ENCODE results near the gene GBP1.
"Not testable (repeated sequence)": the region's sequence is repeated elsewhere in the genome, so short reads cannot be mapped to it uniquely, and the experiment has no call there.

The GBP1 gene

DNA sequence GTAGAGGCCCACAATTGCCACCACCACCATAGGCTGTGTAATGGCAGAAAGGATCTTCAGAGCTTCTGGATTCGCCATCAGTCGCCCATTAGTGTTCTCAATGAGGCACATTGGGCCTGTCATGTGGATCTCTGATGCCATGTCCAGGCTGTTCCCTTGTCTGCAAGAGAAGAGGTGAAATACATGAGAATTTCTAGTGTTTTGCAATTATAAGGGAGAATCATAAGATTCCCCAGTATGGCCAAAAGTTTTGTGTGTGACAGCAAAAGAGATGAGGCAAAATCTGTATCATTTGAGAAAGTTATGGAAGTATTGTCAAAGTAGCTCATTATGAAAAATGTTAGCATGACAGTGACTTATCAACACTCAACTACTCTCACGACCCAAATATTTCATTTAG, 1.9 kb downstream of the GBP1 start:
- peaks cover 9 to 16% (median 14%) of the 10 kb centered on the region in 5 donors for H3K36me3 ChIP-seq (ENCODE audit: control insufficient read depth in 5 of 5, insufficient read depth in 5 of 5, low read length in 5 of 5)
- no peaks in the 10 kb centered on the region for H3K27me3 ChIP-seq (ENCODE audit: control insufficient read depth in 5 of 5, insufficient read depth in 4 of 5, low read length in 5 of 5)
- H3K9ac ChIP-seq (ENCODE audit: low read length in 5 of 5): no peak overlapping the region
- no peak overlapping the region for H3K27ac ChIP-seq (ENCODE audit: low read depth, low read length)
- H3K4me3 ChIP-seq (ENCODE audit: low read depth in 1 of 5, low read length in 5 of 5): peak overlapping the region in 2 of 5 donors; percentile 28 to 29
- no peaks in the 10 kb centered on the region for H3K9me3 ChIP-seq (ENCODE audit: control insufficient read depth in 5 of 5, low read length in 5 of 5)
- H3K4me1 ChIP-seq (ENCODE audit: control insufficient read depth in 5 of 5, insufficient read depth in 5 of 5, low read length in 5 of 5): peaks cover 4 to 23% (median 21%) of the 10 kb centered on the region in 5 donors

DNA sequence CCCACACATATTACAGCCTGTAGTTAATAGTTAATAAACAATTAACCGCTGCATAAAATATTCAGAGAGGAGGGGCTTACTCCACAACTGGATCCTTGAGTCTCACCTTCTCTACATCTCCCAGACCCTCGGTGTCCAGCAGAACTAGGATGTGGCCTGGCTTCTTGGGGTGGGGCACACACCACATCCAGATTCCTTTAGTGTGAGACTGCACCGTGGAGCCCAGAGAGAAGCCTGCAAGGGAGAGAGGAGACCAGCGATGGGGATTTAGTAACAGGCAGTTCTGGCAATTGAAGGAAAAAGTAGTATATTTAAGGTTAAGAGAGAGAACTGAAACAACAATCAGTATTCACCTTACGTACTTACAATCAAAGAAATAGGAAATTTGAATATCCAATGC, 4.9 kb downstream of the GBP1 start:
- no peaks in the 10 kb centered on the region for H3K27me3 ChIP-seq (ENCODE audit: control insufficient read depth in 5 of 5, insufficient read depth in 4 of 5, low read length in 5 of 5)
- no peak overlapping the region for H3K4me3 ChIP-seq (ENCODE audit: low read depth in 1 of 5, low read length in 5 of 5)
- peaks cover 27 to 44% (median 38%) of the 10 kb centered on the region in 5 donors for H3K36me3 ChIP-seq (ENCODE audit: control insufficient read depth in 5 of 5, insufficient read depth in 5 of 5, low read length in 5 of 5)
- H3K4me1 ChIP-seq (ENCODE audit: control insufficient read depth in 5 of 5, insufficient read depth in 5 of 5, low read length in 5 of 5): peaks cover 0 to 19% (median 17%) of the 10 kb centered on the region in 5 donors
- no peak overlapping the region for H3K27ac ChIP-seq (ENCODE audit: low read depth, low read length)
- H3K9ac ChIP-seq (ENCODE audit: low read length in 5 of 5): no peak overlapping the region
- H3K9me3 ChIP-seq (ENCODE audit: control insufficient read depth in 5 of 5, low read length in 5 of 5): no peaks in the 10 kb centered on the region

DNA sequence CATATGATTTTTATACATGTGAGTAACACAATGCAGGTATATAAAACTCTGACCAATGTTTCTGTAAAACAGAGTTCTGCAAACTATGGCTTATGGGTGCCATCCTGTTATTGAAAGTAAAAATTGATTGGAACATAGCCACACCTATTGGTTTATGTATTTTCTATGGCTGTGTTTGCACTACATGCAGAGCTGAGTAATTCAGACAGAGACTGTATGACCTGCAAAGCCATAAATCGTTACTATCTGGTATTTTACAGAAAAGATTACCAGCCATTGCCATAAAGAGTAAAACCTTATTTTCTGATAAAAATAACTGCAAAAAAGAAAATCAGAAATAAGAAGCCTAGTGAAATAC, 13.1 kb downstream of the GBP1 start:
- no peaks in the 10 kb centered on the region for H3K27me3 ChIP-seq (ENCODE audit: control insufficient read depth in 5 of 5, insufficient read depth in 4 of 5, low read length in 5 of 5)
- no peak overlapping the region for H3K4me3 ChIP-seq (ENCODE audit: low read depth in 1 of 5, low read length in 5 of 5)
- H3K9me3 ChIP-seq (ENCODE audit: control insufficient read depth in 5 of 5, low read length in 5 of 5): no peaks in the 10 kb centered on the region
- H3K4me1 ChIP-seq (ENCODE audit: control insufficient read depth in 5 of 5, insufficient read depth in 5 of 5, low read length in 5 of 5): no peaks in the 10 kb centered on the region
- no peak overlapping the region for H3K27ac ChIP-seq (ENCODE audit: low read depth, low read length)
- no peak overlapping the region for H3K9ac ChIP-seq (ENCODE audit: low read length in 5 of 5)
- H3K36me3 ChIP-seq (ENCODE audit: control insufficient read depth in 5 of 5, insufficient read depth in 5 of 5, low read length in 5 of 5): peaks cover 35 to 69% (median 51%) of the 10 kb centered on the region in 5 donors

DNA sequence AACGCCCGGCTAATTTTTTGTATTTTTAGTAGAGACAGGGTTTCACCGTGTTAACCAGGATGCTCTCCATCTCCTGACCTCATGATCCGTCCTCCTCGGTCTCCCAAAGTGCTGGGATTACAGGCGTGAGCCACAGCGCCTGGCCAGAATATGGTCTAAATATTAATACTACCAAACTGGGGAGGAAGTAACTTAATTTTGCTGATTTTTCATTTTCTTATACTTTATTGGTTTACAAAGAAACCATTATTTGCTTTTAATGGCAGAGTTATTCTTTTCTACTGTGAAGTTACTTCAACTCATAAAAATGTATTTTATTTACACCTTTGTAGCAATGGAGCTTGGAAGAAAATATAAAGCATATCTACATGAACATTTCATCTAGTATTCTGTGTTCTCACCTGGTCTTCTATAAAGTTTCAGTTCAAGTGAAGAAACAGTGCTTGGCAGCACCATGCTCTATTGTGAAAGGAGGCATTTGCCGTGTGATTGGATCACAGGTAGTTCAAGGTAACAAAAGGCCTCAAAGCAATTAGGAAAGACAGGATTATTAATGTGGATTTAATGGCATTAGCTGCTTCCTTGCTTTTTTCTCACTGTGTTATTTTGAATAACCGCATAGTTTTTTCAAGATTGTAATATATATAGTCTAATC, 13.6 kb downstream of the GBP1 start:
- Histone ChIP-seq H3K36me3 (ENCODE audit: control insufficient read depth in 5 of 5, insufficient read depth in 5 of 5, low read length in 5 of 5) (peaks cover 30 to 64% (median 46%) of the 10 kb centered on the region in 5 donors), H3K4me3 (ENCODE audit: low read depth in 1 of 5, low read length in 5 of 5) (no peak overlapping the region), H3K9me3 (ENCODE audit: control insufficient read depth in 5 of 5, low read length in 5 of 5) (no peaks in the 10 kb centered on the region), H3K27me3 (ENCODE audit: control insufficient read depth in 5 of 5, insufficient read depth in 4 of 5, low read length in 5 of 5) (no peaks in the 10 kb centered on the region), H3K4me1 (ENCODE audit: control insufficient read depth in 5 of 5, insufficient read depth in 5 of 5, low read length in 5 of 5) (no peaks in the 10 kb centered on the region), H3K9ac (ENCODE audit: low read length in 5 of 5) (no peak overlapping the region), H3K27ac (ENCODE audit: low read depth, low read length) (no peak overlapping the region)

GRCh38 chr1:89050649-89051033, 14.4 kb downstream of the GBP1 start:
- Histone ChIP-seq H3K9ac (ENCODE audit: low read length in 5 of 5) (no peak overlapping the region), H3K4me1 (ENCODE audit: control insufficient read depth in 5 of 5, insufficient read depth in 5 of 5, low read length in 5 of 5) (no peaks in the 10 kb centered on the region), H3K27ac (ENCODE audit: low read depth, low read length) (no peak overlapping the region), H3K4me3 (ENCODE audit: low read depth in 1 of 5, low read length in 5 of 5) (no peak overlapping the region), H3K27me3 (ENCODE audit: control insufficient read depth in 5 of 5, insufficient read depth in 4 of 5, low read length in 5 of 5) (no peaks in the 10 kb centered on the region), H3K9me3 (ENCODE audit: control insufficient read depth in 5 of 5, low read length in 5 of 5) (no peaks in the 10 kb centered on the region), H3K36me3 (ENCODE audit: control insufficient read depth in 5 of 5, insufficient read depth in 5 of 5, low read length in 5 of 5) (peaks cover 25 to 56% (median 40%) of the 10 kb centered on the region in 5 donors)

- peaks cover 23 to 54% (median 38%) of the 10 kb centered on the region in 5 donors for H3K36me3 ChIP-seq (ENCODE audit: control insufficient read depth in 5 of 5, insufficient read depth in 5 of 5, low read length in 5 of 5)
- H3K4me3 ChIP-seq (ENCODE audit: low read depth in 1 of 5, low read length in 5 of 5); H3K4me1 ChIP-seq (ENCODE audit: control insufficient read depth in 5 of 5, insufficient read depth in 5 of 5, low read length in 5 of 5); H3K27me3 ChIP-seq (ENCODE audit: control insufficient read depth in 5 of 5, insufficient read depth in 4 of 5, low read length in 5 of 5); H3K27ac ChIP-seq (ENCODE audit: low read depth, low read length); H3K9ac ChIP-seq (ENCODE audit: low read length in 5 of 5); H3K9me3 ChIP-seq (ENCODE audit: control insufficient read depth in 5 of 5, low read length in 5 of 5): not testable (repeated sequence)
Observed at GRCh38 chr1:89049901-89050648, 14.9 kb downstream of the GBP1 start.

GRCh38 chr1:89049187-89049586, 15.8 kb downstream of the GBP1 start:
- H3K27me3 ChIP-seq (ENCODE audit: control insufficient read depth in 5 of 5, insufficient read depth in 4 of 5, low read length in 5 of 5); H3K27ac ChIP-seq (ENCODE audit: low read depth, low read length); H3K9me3 ChIP-seq (ENCODE audit: control insufficient read depth in 5 of 5, low read length in 5 of 5); H3K4me3 ChIP-seq (ENCODE audit: low read depth in 1 of 5, low read length in 5 of 5); H3K4me1 ChIP-seq (ENCODE audit: control insufficient read depth in 5 of 5, insufficient read depth in 5 of 5, low read length in 5 of 5); H3K9ac ChIP-seq (ENCODE audit: low read length in 5 of 5): not testable (repeated sequence)
- H3K36me3 ChIP-seq (ENCODE audit: control insufficient read depth in 5 of 5, insufficient read depth in 5 of 5, low read length in 5 of 5): peaks cover 17 to 48% (median 30%) of the 10 kb centered on the region in 5 donors

GRCh38 chr1:89047734-89048133, 17.3 kb downstream of the GBP1 start:
- no peaks in the 10 kb centered on the region for H3K27me3 ChIP-seq (ENCODE audit: control insufficient read depth in 5 of 5, insufficient read depth in 4 of 5, low read length in 5 of 5)
- H3K9ac ChIP-seq (ENCODE audit: low read length in 5 of 5): no peak overlapping the region
- H3K36me3 ChIP-seq (ENCODE audit: control insufficient read depth in 5 of 5, insufficient read depth in 5 of 5, low read length in 5 of 5): peaks cover 8 to 34% (median 17%) of the 10 kb centered on the region in 5 donors
- no peak overlapping the region for H3K27ac ChIP-seq (ENCODE audit: low read depth, low read length)
- H3K4me1 ChIP-seq (ENCODE audit: control insufficient read depth in 5 of 5, insufficient read depth in 5 of 5, low read length in 5 of 5): no peaks in the 10 kb centered on the region
- H3K4me3 ChIP-seq (ENCODE audit: low read depth in 1 of 5, low read length in 5 of 5): no peak overlapping the region
- H3K9me3 ChIP-seq (ENCODE audit: control insufficient read depth in 5 of 5, low read length in 5 of 5): peaks cover 0 to 10% (median 0%) of the 10 kb centered on the region in 5 donors

GRCh38 chr1:89046318-89047183, 18.5 kb downstream of the GBP1 start:
- not testable (repeated sequence) for H3K27ac ChIP-seq (ENCODE audit: low read depth, low read length); H3K9me3 ChIP-seq (ENCODE audit: control insufficient read depth in 5 of 5, low read length in 5 of 5); H3K4me3 ChIP-seq (ENCODE audit: low read depth in 1 of 5, low read length in 5 of 5); H3K27me3 ChIP-seq (ENCODE audit: control insufficient read depth in 5 of 5, insufficient read depth in 4 of 5, low read length in 5 of 5); H3K4me1 ChIP-seq (ENCODE audit: control insufficient read depth in 5 of 5, insufficient read depth in 5 of 5, low read length in 5 of 5); H3K9ac ChIP-seq (ENCODE audit: low read length in 5 of 5)
- H3K36me3 ChIP-seq (ENCODE audit: control insufficient read depth in 5 of 5, insufficient read depth in 5 of 5, low read length in 5 of 5): peaks cover 2 to 23% (median 13%) of the 10 kb centered on the region in 5 donors

Measured in subcutaneous abdominal adipose tissue (tissue), 5 donors.